OCI-LY3 (cell line): Measurements from ENCODE around the gene PHACTR3.

Experiments
- CTCF ChIP-seq: fragments of 200-600, 300-600 bp; sonication (generic); IDR thresholded peaks from 2 replicates; pipeline ENCODE4 v1.5.1; 2014; ENCODE audit warnings: antibody characterized with exemption, low read length, low read depth
- EZH2phosphoT487 ChIP-seq: fragments of 200-600 bp; shearing (Covaris generic); IDR thresholded peaks from 2 replicates; pipeline ENCODE4 v1.6.1; 2018; ENCODE audit warnings: antibody characterized with exemption, mixed run types, low read depth

DNA sequence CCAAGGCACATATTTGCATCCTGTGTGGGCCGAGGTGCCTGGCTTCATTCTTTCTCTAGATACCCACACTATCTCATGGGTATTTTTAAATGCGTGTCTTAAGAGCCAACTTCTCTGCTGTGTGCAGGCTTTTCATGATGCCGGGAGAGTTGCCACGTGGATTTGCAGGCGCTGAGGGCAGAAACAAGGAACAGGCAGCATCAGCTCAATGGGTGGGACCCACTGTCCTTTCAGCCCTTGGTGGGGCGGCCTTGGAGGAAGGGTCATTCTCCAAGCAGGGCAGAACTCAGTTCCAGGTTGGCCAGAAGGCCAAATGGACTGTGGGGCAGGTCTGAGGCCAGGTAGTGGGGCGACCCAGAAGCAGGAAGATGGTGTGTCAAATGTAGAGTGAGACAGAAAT lies 84.7 kb downstream of the PHACTR3 start:
- TF ChIP-seq CTCF: no peak
- no peak for TF ChIP-seq EZH2phosphoT487
